GM21528 (cell line): ENCODE measurements around the gene NRG3.

Experiments used
- ATAC-seq: cut with Tn5 transposase; IDR thresholded peaks from one replicate; pipeline ENCODE4 v1.9.1; 2021; ENCODE audit warnings: mild to moderate bottlenecking, moderate library complexity; ENCODE audit not compliant: unreplicated experiment, low FRiP score

NRG3 gene

GRCh38 chr10:81882011-81882410, 7.0 kb downstream of the NRG3 start:
- no peak for ATAC-seq

GRCh38 chr10:81884856-81885255, 9.9 kb downstream of the NRG3 start:
- ATAC-seq: no peak

DNA sequence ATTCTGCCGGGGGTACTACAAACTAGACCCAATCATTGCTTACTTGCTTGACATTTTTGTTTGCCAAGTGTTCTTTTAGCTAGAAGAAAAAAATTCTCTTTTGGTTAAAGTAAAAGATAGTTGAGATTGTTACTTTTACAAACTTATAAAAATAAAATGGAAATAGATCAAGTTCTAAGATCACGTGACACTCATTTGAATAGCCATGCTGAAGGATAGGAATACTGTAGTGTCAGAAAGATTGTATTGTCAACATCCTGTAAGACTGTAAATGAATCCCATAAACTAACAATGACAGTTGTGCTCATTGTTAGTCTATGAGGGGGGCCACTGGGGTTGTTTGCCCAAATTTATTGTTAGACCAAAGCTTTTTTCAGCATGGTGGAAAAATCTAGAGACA, 10.5 kb downstream of the NRG3 start:
- no peak for ATAC-seq

DNA sequence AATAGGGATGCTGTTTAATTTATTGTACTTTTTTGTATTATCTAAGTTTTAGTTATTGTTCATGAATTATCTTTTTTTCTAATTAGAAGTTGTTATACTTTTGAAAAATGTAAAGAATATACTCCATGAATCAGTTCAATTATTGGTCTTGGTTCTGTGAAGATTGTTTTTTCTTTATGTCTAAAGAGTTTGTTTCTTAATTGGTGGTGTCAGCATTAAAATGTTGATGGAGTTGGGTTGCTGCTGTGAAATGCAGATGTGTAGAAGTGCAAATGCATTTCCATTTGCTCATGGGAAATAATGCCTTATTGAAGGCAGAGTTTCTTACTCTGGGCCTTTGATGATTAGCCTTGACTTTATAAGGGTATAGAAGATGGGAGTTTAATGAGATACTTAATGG, 11.9 kb downstream of the NRG3 start:
- ATAC-seq: no peak

GRCh38 chr10:81889181-81889769, 14.3 kb downstream of the NRG3 start:
- no peak for ATAC-seq

DNA sequence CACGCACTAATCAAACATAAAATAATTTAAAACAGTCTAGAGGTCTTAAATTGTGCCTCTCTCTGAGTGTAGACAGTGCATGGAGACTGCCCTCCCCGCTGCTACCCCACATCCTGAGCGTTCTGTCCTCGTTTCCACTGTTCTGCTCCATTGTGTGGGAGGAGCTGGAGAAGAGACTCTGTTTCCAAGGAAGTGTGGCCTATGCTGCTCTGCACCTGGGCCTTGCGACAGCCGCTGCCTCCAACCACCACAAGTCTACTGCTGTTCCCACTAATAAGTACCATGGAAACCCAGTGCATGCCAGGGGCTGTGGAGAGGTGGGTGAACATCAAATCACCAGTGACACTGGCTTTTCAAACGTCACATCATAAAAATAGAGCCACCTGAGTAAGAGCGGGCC, 19.6 kb downstream of the NRG3 start:
- ATAC-seq: no peak

DNA sequence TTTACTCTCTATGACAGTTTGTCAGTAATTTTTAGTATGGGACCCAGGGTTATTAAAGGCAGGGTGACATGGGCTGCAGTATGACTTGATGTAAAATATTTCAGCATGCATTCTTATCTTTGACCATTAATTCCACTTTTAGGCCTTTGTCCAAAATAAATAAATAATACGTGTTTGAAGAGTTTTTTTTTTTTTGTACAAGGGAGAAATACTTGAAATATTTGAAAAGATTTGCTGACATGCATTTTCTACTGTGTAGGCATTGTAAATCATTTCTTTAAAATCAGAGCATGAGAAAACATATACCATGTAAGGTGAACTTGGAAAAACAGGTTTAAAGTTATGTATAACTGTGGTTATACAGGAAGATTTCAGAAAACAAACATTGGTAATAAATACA, 23.5 kb downstream of the NRG3 start:
- no peak for ATAC-seq

DNA sequence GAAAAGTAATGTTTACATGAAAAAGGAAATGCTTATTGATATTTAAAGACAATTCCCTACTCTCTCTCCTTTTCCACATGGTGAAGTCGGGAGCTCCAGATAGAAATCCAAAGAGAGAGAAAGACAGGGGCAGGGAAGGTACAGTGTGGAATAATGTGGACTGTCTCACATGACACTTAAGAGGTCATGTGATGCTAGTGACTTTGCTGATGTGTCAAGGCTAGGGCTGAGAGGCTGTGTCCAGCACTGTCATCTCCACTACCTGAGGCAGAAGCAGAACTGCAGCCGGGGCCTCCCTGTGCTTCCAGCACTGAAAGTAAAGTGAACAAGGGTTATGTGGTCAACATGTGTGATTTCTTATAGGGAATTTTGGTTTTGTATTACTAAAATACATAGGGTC, 26.0 kb downstream of the NRG3 start:
- ATAC-seq: no peak

DNA sequence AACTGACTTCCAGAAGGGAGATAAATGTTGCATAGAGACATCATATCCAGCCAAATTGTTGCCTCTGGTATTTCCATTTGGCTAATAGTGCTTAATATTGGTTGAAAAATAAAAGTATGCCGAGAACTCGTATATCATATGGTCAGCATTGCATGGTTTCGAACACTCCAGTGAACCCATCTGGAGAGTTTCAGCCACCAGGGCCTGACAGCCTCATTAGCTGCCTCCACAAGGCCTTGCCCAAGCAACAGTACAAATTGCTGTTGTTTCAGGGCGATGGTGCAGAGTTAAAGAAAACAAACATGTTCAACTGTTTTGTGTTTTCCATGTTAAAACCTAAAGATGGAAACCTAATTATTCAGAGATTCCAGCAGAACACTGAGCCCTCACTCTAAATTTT, 28.5 kb downstream of the NRG3 start:
- ATAC-seq: no peak

- no peak for ATAC-seq
These were observed 30.2 kb downstream of the NRG3 start for GRCh38 chr10:81905161-81905560.

DNA sequence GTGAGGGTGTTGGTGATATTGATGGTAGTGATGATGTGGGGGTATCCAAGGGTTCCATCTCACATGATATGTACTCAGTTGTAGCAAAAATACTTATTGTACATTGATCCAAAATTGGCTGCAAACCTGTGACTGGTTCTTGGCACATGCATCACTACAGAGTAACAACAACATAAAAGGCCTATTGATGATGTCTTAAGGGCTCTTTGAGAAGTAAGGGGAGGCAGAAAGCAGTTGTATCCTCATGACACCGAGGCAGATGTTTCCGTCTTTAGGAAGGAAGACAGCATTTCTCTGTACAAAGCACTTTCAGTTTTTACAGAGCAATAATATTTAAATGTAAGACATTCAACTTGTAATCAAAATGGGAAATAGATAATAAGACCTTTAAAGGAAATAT, 34.5 kb downstream of the NRG3 start:
- no peak for ATAC-seq

DNA sequence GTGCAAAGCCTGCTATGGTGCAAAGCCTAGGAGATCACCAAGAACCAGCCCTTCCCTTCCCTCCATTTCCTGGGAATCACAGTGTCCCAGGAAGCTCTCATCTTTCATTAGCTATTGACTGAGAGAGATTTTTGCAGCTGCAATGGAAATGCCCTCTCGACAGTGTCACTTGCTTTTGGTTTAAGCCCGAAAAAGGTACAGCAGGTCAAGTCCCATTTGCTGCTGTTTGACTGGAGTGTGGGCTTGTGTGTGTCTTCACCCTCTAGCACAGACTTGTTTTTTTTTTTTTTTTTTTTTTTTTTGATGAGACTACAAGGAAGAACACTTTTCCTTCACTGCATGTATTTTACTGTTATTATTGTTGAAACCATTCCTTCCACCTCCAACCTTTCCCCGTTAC, 36.3 kb downstream of the NRG3 start:
- no peak for ATAC-seq

GRCh38 chr10:81914736-81915503, 39.9 kb downstream of the NRG3 start:
- no peak for ATAC-seq

DNA sequence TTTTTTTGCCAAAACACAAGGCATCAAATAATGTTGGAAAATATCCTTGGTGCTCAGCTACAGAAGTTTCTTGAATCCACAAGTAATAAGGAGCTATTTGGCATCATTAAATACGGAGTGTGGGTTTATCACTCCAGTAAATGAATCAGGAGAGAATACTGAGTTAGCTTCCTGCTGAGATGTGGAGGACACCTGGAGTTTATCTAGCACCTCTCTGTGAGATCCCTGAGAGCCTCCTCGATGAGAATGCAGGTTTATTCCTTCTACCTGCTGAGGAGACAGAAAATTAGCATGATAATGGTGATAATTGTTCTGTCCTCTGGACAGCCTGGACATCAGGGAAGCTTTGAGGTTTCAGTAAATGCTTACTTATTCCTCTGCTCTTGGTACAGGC, 40.5 kb downstream of the NRG3 start:
- no peak for ATAC-seq

- no peak for ATAC-seq
These were observed 42.7 kb downstream of the NRG3 start for GRCh38 chr10:81917666-81918065.

DNA sequence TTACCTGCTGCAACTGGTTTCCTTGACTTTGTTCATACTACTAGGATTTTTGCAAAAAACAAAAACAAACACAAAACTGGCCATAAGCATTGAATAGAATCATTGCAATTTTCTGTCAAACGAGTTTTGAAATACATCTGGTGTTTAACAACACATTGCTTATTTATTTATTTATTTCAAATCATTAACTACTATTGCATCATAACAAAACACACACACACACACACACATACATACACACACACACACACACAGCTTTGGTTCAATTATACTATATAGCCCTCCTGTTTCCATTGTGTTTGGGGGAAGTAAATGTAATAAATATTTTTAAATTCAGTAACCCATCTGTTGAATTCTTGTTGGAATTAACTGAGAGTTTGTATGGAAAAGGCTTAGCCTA, 43.8 kb downstream of the NRG3 start:
- ATAC-seq: no peak

DNA sequence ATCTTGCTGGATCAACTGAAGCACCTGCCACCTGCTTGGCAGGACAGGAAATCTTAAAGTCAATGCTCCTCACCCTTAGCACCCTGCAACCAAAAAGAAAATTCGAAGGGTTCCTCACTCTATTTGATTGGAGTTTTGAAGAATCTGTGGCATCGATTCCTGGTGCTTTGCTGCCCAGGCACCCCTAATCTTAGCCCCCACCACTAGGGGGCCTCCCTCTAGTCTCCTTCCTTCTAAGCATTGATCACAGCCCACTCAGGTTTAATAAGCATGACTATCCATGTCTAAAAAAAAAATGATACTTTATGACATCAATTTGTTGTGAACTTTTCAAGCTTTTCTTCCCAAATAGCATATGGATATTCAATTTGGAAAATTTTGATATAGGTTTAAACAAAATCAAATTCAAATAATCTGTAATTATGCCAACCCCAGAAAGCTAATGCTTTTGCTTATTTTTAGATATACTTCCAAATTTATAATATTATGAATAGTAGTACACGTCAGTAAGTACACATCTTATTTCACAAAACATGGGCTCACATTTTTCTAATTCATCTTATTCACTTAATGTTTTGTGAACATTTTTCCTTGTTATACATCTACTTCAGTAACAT, 45.3 kb downstream of the NRG3 start:
- no peak for ATAC-seq

DNA sequence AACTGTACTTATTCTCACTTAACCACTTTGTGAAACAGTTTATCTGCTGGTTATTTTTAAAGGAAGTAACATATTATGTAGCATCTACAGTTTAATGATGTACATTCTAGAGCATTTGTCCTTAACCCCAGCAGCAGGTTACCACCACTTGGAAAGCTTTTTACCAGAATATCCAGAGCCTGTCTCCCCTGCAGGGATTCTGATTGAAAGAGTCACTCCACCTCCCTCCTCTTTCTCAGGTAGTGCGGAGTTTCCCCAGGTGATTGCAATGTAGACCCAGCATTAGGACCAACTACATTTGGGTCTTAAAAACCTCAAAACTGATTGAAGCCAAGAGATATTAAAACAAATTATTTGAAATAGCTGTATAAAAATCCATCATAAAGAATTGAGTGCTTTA, 53.1 kb downstream of the NRG3 start:
- no peak for ATAC-seq

DNA sequence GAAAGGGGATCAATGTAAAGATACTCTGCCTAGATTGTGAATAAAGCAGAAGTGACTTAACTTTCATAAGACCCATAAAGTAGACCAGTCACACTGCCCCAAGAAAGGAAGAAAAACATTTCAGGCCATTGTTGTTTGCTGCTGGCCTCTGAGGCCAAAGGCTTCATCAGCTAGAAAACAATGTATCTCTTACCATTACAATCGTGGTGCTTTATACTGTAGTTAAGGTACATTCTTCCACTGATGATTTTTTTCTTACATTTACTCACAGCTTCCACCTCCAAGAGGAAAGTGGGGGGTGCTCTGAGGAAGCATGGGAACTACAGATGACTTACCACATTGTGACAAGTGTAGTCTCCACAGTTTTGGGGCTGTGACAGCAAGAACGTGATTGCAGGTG, 68.6 kb downstream of the NRG3 start:
- ATAC-seq: no peak

DNA sequence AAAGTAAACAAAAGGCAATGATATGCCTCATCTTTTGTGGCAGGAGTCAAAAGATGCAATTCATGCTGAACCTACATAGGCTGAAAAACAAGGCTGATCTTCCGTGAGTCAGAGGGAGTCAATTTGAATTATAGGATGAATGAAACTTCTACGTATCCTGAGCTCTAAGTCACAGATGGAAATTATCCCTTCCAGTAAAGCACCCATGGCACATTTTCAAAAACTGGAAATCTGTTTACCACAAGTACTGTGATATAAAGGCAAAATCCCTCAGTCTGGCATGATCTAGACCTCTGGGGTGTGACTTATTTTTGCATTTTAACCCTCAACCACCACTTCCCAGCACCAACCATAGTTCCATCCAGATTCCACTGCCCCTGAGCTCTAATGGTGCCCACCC, 69.6 kb downstream of the NRG3 start:
- ATAC-seq: no peak

- no peak for ATAC-seq
These were observed 74.3 kb downstream of the NRG3 start for GRCh38 chr10:81949283-81949682.

GRCh38 chr10:81950358-81950757, 75.4 kb downstream of the NRG3 start:
- ATAC-seq: no peak
